Breast epithelium (tissue), 4 donors: ENCODE measurements around the gene WIPI1. TPM values are rescaled to one million over a fixed set of nuclear protein-coding genes. Genes with fewer than 3 reads are reported as not detected.

ENCODE experiments used
- DNase-seq, 2 donors: peaks; one replicate each; pipeline ENCODE4 v3.0.0-alpha.2; 2019; ENCODE audit warnings: low spot score in 2 of 2
- H3K27ac ChIP-seq, 2 donors: fragments of 200-600 bp; sonication (generic) in 1 of 2; one replicate each; pipeline ENCODE4 v1.5.1; 2016 to 2019; ENCODE audit warnings: mild to moderate bottlenecking in 1 of 2
- H3K27me3 ChIP-seq, 2 donors: fragments of 200-600 bp; sonication (generic) in 1 of 2; one replicate each; pipeline versions ENCODE4 v1.5.1 to v1.6.0; 2017 to 2019; ENCODE audit warnings: control low read depth in 1 of 2, mild to moderate bottlenecking in 1 of 2
- H3K36me3 ChIP-seq: fragments of 200-600 bp; one replicate; pipeline ENCODE4 v1.5.1; 2019
- H3K4me1 ChIP-seq, 2 donors: fragments of 200-600 bp; sonication (generic); one replicate each; pipeline ENCODE4 v1.5.1; 2016 to 2019; ENCODE audit warnings: control low read depth in 1 of 2
- H3K4me3 ChIP-seq, 3 donors: fragments of 200-600 bp; sonication (generic); 1 replicate in 2 of 3; 2 replicates in 1 of 3; pipeline ENCODE4 v1.5.1; 2016 to 2019; ENCODE audit warnings: mild to moderate bottlenecking in 3 of 3, moderate library complexity in 2 of 3
- H3K9me3 ChIP-seq, 2 donors: fragments of 200-600 bp; sonication (generic) in 1 of 2; one replicate each; pipeline ENCODE4 v1.5.1; 2016 to 2019; ENCODE audit warnings: control low read depth in 1 of 2
- POLR2A ChIP-seq: fragments of 450-650 bp; IDR thresholded peaks from one replicate; pipeline ENCODE4 v1.6.1; 2016; ENCODE audit warnings: antibody characterized with exemption, mild to moderate bottlenecking, moderate library complexity
- POLR2AphosphoS5 ChIP-seq, 3 donors: sonication (generic); formaldehyde crosslinking; IDR thresholded peaks; one replicate each; pipeline ENCODE4 v1.6.1; 2017; ENCODE audit warnings: antibody characterized with exemption in 3 of 3
- intact Hi-C: fragments of 100-400 bp; cut with DNase I; formaldehyde crosslinking; loops from one replicate; pipeline ENCODE4 v1.15.1; 2023; ENCODE audit warnings: low total_unique reads
- total RNA-seq, 3 donors: library from RNA; depleted of rRNA; stranded (reverse); fragments of >200 nt; gene quantifications; one replicate each; pipeline ENCODE4 v1.1.0, GENCODE V29; 2016
- TF ChIP-seq, protein P1 (sequence below), 3 donors: fragments of 450-650 bp; IDR thresholded peaks; one replicate each; pipeline ENCODE4 v1.5.1; 2016 to 2017; ENCODE audit warnings: antibody characterized with exemption in 3 of 3, mild to moderate bottlenecking in 3 of 3, moderate library complexity in 3 of 3

The WIPI1 gene
- total RNA-seq, 3 donors from 2014 or later = 65.1 to 83.6 (median 70.9) TPM

DNA sequence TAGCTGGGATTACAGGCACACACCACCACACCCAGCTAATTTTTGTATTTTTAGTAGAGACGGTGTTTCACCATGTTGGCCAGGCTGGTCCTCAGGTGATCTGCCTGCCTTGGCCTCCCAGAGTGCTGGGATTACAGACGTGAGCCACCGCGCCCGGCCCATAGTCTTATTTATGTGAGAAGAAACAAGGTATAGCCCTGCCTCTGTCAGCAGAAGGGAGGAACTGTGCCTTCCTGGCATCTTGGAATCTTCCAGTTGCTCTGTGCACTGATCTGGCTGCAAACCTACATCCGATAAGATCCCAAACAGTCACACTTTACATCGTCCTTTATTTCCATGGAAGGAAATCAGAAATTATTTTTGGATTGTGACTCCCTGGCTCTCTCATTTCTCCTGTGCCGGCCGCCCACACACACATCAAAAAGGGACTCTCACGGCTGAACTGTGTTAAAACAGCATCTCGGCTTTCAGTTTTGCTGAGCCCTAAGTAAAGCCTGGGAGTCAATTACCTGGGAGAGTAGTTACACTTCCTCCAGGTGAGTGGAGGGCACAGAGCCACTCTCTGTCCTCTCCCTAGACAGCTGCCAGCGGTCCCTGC lies 23.3 kb downstream of the WIPI1 start:
- DNase-seq = peak in 1 of 2 donors; percentile 9
- TF ChIP-seq, protein P1, sequence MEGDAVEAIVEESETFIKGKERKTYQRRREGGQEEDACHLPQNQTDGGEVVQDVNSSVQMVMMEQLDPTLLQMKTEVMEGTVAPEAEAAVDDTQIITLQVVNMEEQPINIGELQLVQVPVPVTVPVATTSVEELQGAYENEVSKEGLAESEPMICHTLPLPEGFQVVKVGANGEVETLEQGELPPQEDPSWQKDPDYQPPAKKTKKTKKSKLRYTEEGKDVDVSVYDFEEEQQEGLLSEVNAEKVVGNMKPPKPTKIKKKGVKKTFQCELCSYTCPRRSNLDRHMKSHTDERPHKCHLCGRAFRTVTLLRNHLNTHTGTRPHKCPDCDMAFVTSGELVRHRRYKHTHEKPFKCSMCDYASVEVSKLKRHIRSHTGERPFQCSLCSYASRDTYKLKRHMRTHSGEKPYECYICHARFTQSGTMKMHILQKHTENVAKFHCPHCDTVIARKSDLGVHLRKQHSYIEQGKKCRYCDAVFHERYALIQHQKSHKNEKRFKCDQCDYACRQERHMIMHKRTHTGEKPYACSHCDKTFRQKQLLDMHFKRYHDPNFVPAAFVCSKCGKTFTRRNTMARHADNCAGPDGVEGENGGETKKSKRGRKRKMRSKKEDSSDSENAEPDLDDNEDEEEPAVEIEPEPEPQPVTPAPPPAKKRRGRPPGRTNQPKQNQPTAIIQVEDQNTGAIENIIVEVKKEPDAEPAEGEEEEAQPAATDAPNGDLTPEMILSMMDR (IDR thresholded peaks at IDR 0.05) = no peak
- TF ChIP-seq POLR2AphosphoS5 (IDR thresholded peaks at IDR 0.05) = no peak
- TF ChIP-seq POLR2A = no peak
- Histone ChIP-seq H3K4me3 (no peak overlapping the region), H3K36me3 (peaks cover 4% of the 10 kb centered on the region), H3K27ac (no peak overlapping the region), H3K4me1 (peaks cover 6 to 8% of the 10 kb centered on the region in 2 donors), H3K9me3 (no peaks in the 10 kb centered on the region), H3K27me3 (no peaks in the 10 kb centered on the region)
- intact Hi-C loops = no loop called here

DNA sequence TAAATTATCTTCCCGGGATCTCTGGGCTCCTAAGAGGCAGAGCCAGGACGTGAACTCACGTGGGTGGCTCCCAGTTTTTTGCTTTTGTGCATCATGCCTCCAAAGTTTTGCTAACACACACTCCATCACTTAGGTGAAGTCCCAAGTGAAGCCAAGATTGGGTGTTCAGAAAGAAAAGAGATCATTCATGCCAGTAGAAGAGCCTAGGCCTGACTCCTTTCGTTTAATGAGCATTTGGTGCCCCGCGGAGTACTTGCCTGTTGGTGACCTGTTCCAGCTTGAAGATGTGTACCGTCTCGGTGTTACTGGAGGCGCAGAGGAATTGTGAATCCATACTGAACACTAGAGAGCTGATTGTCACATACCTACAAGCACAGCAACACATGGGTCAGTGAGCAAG lies 24.1 kb downstream of the WIPI1 start:
- H3K9me3 ChIP-seq = no peaks in the 10 kb centered on the region
- no peak overlapping the region for H3K4me3 ChIP-seq
- H3K27me3 ChIP-seq = no peaks in the 10 kb centered on the region
- TF ChIP-seq, protein P1 (IDR thresholded peaks at IDR 0.05) = no peak
- intact Hi-C loops = no loop called here
- no peak overlapping the region for H3K27ac ChIP-seq
- DNase-seq = peak in 1 of 2 donors; percentile 4
- H3K36me3 ChIP-seq = peaks cover 4% of the 10 kb centered on the region
- peaks cover 6 to 8% of the 10 kb centered on the region in 2 donors for H3K4me1 ChIP-seq

DNA sequence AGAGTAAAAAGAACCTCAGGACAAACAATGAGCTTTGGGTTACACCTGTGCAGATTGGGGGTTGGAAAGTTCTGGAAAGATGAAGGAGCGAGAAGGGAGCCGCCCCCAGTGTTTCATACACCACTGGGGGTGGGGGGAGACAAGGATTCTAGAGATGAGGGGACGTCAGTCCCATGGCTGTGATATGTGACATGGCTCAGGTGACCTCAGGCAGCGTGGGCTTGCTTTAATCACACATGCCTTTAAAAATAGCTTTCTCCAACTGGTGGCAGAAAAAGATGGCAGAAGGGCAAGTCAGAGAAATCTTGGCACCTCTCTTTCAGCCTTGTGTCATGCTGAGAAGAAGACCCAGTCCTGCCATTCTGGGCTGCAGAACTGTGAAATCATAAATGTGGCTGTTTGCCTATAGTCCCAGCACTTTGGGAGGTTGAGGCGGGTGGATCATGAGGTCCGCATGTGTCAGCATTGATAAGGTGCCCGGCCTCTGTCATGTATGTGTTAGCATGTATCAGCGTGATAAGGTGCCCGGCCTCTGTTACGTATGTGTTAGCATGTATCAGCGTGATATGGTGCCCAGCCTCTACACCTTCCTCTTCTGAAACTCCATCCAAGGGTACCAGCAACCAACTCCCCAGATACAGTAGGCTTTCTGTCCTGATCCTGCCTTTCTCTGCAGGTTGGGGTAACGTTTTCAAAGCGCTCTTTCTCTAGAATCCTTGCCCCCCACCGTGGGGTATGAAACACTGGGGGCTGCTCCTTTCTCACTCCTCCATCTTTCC lies 25.0 kb downstream of the WIPI1 start:
- Histone ChIP-seq H3K4me1 (peaks cover 6 to 8% of the 10 kb centered on the region in 2 donors), H3K9me3 (no peaks in the 10 kb centered on the region), H3K4me3 (no peak overlapping the region), H3K27me3 (no peaks in the 10 kb centered on the region), H3K27ac (no peak overlapping the region), H3K36me3 (peaks cover 4% of the 10 kb centered on the region)
- TF ChIP-seq POLR2A = no peak
- TF ChIP-seq, protein P1 (IDR thresholded peaks at IDR 0.05) = no peak
- TF ChIP-seq POLR2AphosphoS5 (IDR thresholded peaks at IDR 0.05) = no peak
- intact Hi-C loops = no loop called here
- DNase-seq = peak in 1 of 2 donors; percentile 6

DNA sequence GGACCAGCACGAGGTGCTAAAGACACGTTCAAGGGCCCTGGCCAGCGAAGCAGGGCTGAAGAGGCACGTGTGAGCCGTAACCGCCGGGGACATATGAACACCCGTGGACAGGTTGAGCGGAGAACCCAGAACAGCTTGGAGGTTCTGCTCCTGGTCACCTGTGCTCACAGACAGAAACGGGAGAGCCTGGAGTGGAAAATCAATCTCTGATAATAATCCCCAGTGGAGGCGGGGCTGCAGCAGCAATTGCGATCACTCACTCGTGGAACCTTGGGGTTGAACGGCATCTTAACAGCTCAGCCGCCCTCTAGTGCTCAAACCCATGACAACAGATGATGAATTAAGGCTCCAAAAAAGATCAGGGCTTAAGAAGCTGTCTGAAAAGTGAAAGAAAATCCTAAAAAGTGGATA lies 25.6 kb downstream of the WIPI1 start:
- TF ChIP-seq POLR2AphosphoS5 (IDR thresholded peaks at IDR 0.05) (no peak), POLR2A (no peak)
- TF ChIP-seq, protein P1 (IDR thresholded peaks at IDR 0.05) = no peak
- H3K9me3 ChIP-seq = no peaks in the 10 kb centered on the region
- peaks cover 4% of the 10 kb centered on the region for H3K36me3 ChIP-seq
- no peaks in the 10 kb centered on the region for H3K27me3 ChIP-seq
- no peak overlapping the region for H3K27ac ChIP-seq
- no peak overlapping the region for H3K4me3 ChIP-seq
- DNase-seq = no peak
- H3K4me1 ChIP-seq = peaks cover 6 to 8% of the 10 kb centered on the region in 2 donors
- intact Hi-C loops = no loop called here

DNA sequence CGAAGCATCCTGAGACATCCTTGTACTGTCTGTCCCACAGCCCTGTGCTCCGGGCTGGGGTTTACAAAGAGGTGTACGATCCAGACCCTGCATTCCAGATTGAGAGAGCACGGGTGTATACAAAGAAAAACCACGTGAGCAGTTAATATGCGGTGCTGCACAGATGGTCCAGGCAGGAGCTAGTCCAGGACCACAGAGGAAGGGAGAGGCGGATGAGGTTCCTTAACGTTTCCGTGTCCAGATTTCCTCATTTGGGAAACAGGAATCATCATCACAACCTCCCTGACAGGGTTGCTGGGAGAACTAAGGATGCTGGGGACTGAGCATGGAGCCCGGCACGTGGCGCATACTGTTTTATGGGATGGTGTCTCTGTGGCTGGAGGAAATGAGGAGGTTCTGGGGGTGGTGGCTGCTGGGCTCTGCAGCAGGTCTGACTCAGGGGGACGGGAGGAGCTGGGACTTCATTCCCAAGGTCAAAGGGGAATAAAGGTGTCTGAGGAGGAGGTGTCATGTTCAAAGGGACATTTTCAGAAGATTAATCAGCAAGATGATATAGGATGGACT lies 26.2 kb downstream of the WIPI1 start:
- TF ChIP-seq, protein P1 (IDR thresholded peaks at IDR 0.05) = no peak
- no peak for TF ChIP-seq POLR2A
- no peak for TF ChIP-seq POLR2AphosphoS5 (IDR thresholded peaks at IDR 0.05)
- H3K27ac ChIP-seq = no peak overlapping the region
- peaks cover 2 to 4% of the 10 kb centered on the region in 2 donors for H3K4me1 ChIP-seq
- peaks cover 4% of the 10 kb centered on the region for H3K36me3 ChIP-seq
- intact Hi-C loops = no loop called here
- no peaks in the 10 kb centered on the region for H3K27me3 ChIP-seq
- H3K4me3 ChIP-seq = no peak overlapping the region
- H3K9me3 ChIP-seq = no peaks in the 10 kb centered on the region
- no peak for DNase-seq
